Measurements from ENCODE around the gene SLC49A3. TPM values are rescaled to one million over a fixed set of nuclear protein-coding genes. Genes with fewer than 3 reads are reported as not detected.

SLC49A3 gene
- total and polyA plus RNA-seq, 12 donors, result 1.4 to 24.5 (median 7.3) TPM

GRCh38 chr4:726235-726787 is 37.4 kb upstream of the SLC49A3 start:
- no peak for TF ChIP-seq CTCF (IDR thresholded peaks at IDR 0.05)
- peak in 1 of 2 donors; percentile 22 for TF ChIP-seq POLR2A (IDR thresholded peaks at IDR 0.05)
- H3K9me3 ChIP-seq (replicated peaks in 1 of 3), result no peaks in the 10 kb centered on the region
- no peak overlapping the region for H3K4me3 ChIP-seq
- peaks cover 0 to 11% of the 10 kb centered on the region in 2 donors for H3K36me3 ChIP-seq (replicated peaks in 1 of 2)
- H3K4me1 ChIP-seq (replicated peaks in 1 of 2), result peaks cover 50 to 58% of the 10 kb centered on the region in 2 donors
- intact Hi-C loops (cut with DNase I), result no loop called here
- peak; percentile 48 to 85 (median 77) for DNase-seq
- WGBS, 4 donors, result 16 to 21% (median 18%) methylated on average over 9 to 16 of the region's 16 CpGs
- peak overlapping the region; percentile 81 to 95 (median 91) for H3K27ac ChIP-seq
- no peaks in the 10 kb centered on the region for H3K27me3 ChIP-seq

GRCh38 chr4:725391-726234 is 36.7 kb upstream of the SLC49A3 start:
- Histone ChIP-seq H3K4me3 (no peak overlapping the region), H3K27me3 (no peaks in the 10 kb centered on the region), H3K9me3 (replicated peaks in 1 of 3) (no peaks in the 10 kb centered on the region), H3K36me3 (replicated peaks in 1 of 2) (peaks cover 0 to 4% of the 10 kb centered on the region in 2 donors), H3K27ac (peak overlapping the region; percentile 14 to 95 (median 91)), H3K4me1 (replicated peaks in 1 of 2) (peaks cover 57 to 64% of the 10 kb centered on the region in 2 donors)
- TF ChIP-seq CTCF (IDR thresholded peaks at IDR 0.05) (peak in 3 of 6 experiments; percentile 8 to 21 (median 13)), POLR2A (IDR thresholded peaks at IDR 0.05) (no peak)
- peak in 6 of 7 donors; percentile 52 to 63 (median 59) for DNase-seq
- intact Hi-C loops (cut with DNase I), result no loop called here
- WGBS, 4 donors, result 63 to 85% (median 80%) methylated on average over 22 to 41 of the region's 41 CpGs

DNA sequence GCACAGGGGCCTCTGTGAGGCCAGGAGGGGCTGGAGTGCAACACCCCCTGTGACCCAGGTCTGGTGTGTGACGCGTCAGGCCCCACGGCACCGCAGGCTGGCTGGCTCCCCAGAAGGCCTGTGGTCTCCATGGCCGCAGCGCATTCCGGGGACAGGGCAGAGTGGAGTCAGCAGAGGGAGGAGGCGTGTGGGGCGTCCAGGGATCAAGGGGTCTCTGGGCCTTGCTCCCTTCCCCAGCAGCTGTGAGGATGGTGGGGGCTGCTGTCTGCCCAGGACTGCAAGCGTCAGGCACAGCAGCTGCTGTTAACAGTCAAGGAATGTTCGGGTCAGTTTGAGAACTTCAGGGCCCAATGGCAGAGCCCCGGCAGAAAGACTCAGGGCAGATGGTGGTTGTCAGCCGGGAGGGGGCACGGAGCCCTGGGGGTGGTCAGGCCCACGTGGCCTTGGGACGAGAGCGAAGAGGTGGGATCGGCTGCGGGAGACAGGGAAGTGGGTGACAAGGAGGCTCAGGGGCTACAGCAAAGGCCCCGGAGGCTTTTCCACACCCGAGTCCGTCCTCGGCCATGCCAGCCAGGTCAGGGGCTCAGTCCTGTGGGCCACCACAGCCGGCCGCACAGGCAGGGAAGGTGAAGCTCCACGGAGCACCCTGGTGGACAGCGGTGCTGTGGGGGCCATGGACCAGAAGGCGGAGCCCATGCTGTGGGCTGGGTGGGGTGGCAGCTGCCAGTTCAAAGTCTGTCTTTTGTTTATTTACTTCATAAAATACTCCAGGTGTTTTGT is 35.0 kb upstream of the SLC49A3 start:
- intact Hi-C loops (cut with DNase I), result no loop called here
- no peaks in the 10 kb centered on the region for H3K27me3 ChIP-seq
- peak overlapping the region; percentile 3 to 95 (median 84) for H3K27ac ChIP-seq
- H3K4me1 ChIP-seq (replicated peaks in 1 of 2), result peaks cover 62 to 68% of the 10 kb centered on the region in 2 donors
- WGBS, 4 donors, result 53 to 72% (median 63%) methylated on average over 26 to 28 of the region's 28 CpGs
- TF ChIP-seq POLR2A (IDR thresholded peaks at IDR 0.05) (peak in 1 of 2 donors; percentile 49), CTCF (IDR thresholded peaks at IDR 0.05) (no peak)
- H3K36me3 ChIP-seq (replicated peaks in 1 of 2), result no peaks in the 10 kb centered on the region
- no peaks in the 10 kb centered on the region for H3K9me3 ChIP-seq (replicated peaks in 1 of 3)
- no peak overlapping the region for H3K4me3 ChIP-seq
- DNase-seq, result peak; percentile 61 to 82 (median 74)

Measured in adrenal gland (tissue), 12 donors.